GM13976 (cell line): ENCODE results near the gene ADGRD2.

Experiments
- DNase-seq: peaks from one replicate; pipeline ENCODE4 v3.0.0; 2012; ENCODE audit warnings: low spot score
- in situ Hi-C: fragments of 300-500 bp; cut with MboI; formaldehyde crosslinking; loops from one replicate; pipeline ENCODE4 v1.12.0; 2022; ENCODE audit warnings: low sequenced_read_pairs, mixed read lengths, inconsistent platforms; ENCODE audit not compliant: unreplicated experiment
- TF ChIP-seq, protein P1 (sequence below): IDR thresholded peaks from 2 replicates; pipeline ENCODE4 v1.5.1; 2012; ENCODE audit warnings: borderline replicate concordance, mild to moderate bottlenecking; ENCODE audit not compliant: insufficient read depth; ENCODE audit errors: extremely low read depth, missing control alignments, control extremely low read depth

ADGRD2 gene

DNA sequence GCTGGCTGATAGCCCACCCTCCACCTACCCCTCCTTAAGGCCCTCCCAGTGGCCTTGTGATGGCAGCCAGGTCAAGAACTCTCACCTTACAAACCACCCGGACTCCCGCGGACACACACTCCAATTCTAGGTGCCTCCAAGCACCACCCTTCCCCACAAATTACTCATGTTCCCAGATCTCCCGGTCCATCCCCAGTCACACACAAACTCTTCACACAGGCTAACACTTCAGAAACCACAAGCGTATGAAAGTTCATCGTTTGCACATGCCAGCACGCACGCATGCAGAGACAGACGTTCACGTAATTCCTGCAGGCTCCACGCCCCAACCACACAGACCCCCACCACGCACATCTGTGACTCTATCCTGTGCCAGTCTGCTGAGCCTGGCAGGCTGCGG lies 39.0 kb downstream of the ADGRD2 start:
- in situ Hi-C loops: no loop called here
- no peak for DNase-seq
- TF ChIP-seq, protein P1, sequence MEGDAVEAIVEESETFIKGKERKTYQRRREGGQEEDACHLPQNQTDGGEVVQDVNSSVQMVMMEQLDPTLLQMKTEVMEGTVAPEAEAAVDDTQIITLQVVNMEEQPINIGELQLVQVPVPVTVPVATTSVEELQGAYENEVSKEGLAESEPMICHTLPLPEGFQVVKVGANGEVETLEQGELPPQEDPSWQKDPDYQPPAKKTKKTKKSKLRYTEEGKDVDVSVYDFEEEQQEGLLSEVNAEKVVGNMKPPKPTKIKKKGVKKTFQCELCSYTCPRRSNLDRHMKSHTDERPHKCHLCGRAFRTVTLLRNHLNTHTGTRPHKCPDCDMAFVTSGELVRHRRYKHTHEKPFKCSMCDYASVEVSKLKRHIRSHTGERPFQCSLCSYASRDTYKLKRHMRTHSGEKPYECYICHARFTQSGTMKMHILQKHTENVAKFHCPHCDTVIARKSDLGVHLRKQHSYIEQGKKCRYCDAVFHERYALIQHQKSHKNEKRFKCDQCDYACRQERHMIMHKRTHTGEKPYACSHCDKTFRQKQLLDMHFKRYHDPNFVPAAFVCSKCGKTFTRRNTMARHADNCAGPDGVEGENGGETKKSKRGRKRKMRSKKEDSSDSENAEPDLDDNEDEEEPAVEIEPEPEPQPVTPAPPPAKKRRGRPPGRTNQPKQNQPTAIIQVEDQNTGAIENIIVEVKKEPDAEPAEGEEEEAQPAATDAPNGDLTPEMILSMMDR: no peak

DNA sequence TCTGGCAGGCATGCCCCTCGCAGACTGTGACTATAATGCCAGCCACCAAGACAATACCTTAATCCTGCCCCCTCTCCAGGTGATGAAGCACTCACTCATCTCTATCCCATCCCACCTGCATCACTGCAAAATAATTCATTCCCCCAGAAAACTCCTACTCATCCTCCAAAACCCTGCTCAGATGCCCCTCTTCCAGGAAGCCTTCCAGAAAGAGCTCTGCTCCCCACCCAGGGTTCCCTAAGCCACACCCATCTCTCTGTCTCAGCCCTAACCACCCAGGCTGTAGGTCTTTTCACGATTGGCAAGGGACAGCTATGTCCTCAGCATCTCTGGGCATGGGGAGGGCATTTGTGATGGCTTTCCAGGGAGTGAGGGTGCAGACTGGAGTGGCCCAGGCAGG lies 39.8 kb downstream of the ADGRD2 start:
- no peak for DNase-seq
- in situ Hi-C loops: no loop called here
- TF ChIP-seq, protein P1: no peak

DNA sequence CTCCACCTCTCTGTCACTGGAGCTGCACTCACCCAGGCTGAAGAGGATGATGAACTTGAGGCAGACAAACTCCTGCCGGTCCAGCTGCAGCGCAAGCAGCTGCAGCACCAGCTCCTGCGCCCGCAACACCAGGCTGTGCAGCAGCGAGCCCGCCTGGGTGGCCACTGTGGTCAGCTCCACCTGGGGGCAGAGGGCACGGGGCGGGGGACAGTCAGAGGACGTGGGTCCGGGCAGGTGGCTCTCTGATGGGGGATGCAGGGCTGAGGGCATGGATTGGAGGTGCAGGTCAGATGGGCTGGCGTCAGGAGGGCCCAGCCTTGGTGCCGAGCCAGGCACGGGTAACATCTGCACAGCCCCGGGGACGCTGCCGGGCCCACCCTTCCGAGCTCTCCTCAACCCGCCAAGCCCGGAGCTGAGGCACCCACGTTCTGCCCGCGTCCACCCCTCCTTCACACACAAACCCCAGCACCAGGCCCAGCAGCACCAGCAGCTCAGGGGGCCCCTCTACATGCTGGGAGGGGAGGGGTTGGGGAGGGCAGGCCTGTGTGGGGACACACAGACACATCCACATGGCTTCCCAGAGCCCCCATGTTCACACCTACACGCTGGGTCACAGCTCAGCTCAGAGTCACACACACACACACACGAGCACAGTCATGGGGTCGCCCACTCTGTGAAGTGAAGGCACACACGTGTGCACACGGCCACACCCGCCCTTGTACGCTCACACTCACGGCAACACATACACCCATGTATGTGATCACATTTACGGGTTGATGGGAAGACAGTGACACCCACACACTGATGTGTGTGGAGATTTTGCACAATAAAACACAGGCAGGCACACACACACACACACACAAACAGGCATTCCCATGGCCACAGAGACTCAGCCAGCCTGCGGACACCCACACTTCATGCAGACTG lies 41.1 kb downstream of the ADGRD2 start:
- in situ Hi-C loops: no loop called here
- TF ChIP-seq, protein P1: no peak
- DNase-seq: no peak

DNA sequence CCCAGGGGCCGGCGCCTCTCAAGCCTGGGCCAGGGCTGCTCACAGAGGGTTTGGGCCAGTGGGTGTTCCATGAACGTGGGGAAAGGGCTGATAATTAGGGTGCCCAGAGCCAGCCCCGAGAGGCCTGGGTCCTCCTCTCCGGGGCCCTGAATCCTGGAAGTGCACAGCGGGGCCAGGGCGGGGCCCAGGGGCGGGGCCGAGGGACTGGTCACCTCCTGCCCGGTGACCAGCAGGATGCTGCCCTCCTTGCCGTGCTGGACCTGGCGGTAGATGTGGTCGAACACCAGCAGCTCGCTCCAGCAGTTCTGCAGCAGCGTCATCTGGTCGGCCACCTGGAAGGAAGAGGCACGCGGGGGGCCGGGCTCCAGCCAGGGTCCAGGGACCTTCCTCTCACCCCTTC lies 42.6 kb downstream of the ADGRD2 start:
- in situ Hi-C loops: no loop called here
- no peak for DNase-seq
- TF ChIP-seq, protein P1: no peak

DNA sequence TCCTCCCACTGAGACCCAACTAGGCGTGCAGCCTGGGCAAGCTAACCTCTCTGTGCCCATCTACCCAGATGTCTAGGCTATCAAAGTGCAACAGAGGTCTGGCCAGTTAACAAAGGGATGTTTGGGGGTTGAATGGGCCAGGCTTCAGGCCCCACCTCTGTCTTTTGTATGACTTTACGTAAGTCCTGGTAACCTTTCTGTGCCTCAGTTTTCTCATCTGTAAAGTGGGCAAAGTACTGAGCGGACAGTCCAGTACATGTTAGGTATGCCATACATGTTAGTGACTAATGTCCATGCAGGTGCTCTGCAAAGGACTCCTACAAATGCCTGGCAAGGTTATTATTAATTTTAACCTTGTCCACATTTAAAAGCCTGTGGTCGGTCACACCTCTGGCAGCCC lies 43.0 kb downstream of the ADGRD2 start:
- TF ChIP-seq, protein P1: no peak
- in situ Hi-C loops: no loop called here

DNA sequence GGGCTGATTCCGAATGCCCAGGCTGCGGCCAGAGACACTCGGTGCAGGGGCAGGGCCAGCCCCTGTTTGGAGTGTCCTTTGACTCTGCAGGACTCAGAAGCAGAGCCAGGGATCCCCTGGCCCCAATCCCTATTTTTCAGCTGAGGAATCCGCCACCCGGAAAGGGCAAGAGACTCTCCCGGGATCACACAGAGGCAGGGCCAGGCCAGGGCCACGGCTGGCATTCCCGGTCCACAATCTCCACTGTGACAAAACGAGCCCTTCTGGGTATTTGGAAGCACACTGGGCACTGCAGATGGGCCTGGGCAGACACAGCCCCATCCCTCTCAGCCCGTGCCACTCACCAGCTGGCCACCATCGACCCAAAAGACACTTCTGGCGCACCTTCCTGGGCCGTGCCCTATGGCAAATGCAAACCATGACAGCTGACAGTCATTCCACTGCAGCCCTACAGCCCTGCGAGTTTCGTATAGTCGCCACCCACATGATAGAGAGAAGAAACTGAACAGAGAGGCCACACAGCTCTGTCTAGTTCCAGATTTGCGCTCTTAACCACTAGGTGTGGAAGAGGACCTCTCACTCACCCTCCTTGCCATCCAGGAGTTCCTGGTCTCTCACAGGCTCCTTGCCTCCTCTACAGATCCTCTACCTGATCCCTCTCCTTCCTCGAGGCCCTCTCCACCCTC lies 43.7 kb downstream of the ADGRD2 start:
- in situ Hi-C loops: no loop called here

More for the DNA sequence above, 43.0 kb downstream of the ADGRD2 start:
- DNase-seq: no peak

More for the DNA sequence above, 43.7 kb downstream of the ADGRD2 start:
- peak; percentile 74 for DNase-seq
- TF ChIP-seq, protein P1: no peak
